ENCODE results near the gene ALOX15B. TPM values are rescaled to one million over a fixed set of nuclear protein-coding genes. Genes with fewer than 3 reads are reported as not detected.
"Not testable (repeated sequence)": the region's sequence is repeated elsewhere in the genome, so short reads cannot be mapped to it uniquely, and the experiment has no call there.

The ALOX15B gene
- total and polyA plus RNA-seq, 11 donors, result 0.07 to 2.2 (median 0.23) TPM; not detected in 4

DNA sequence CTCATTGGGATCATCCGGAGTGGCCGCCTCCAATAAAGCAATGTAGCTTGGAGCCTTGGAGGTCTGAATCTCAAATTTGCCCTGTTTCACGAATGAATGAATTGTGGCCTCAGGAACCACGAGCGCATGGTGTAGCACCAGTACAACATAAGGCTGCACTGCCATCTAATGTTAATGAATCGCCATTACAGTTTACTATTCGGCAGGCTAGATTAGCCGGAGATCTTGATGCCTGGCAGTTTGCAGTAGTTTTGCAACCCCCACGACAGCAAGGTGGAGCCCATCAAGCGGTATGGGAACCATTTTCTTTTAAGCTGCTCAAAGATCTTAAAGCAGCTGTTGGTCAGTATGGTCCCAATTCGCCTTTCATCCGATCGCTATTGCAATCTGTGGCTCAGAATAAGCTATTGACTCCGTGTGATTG is 18.8 kb downstream of the ALOX15B start:
- intact Hi-C loops (cut with DNase I), result loop anchor here in 7 of 10 donors (2.0 to 10.0 kb wide), 10 partner anchors 19 to 315 kb away; partner anchors contain the start of genes GUCY2D (in 1 of the 7) and RNF227 (in 1 of the 7)
- 3 to 7% (median 5%) methylated on average over 14 of the region's 14 CpGs for WGBS, 4 donors
- Histone ChIP-seq H3K9me3 (no peaks in the 10 kb centered on the region), H3K4me3 (no peak overlapping the region), H3K36me3 (no peaks in the 10 kb centered on the region), H3K27ac (no peak overlapping the region), H3K27me3 (peaks cover 9 to 47% (median 33%) of the 10 kb centered on the region in 9 donors), H3K4me1 (peaks cover 0 to 32% (median 1%) of the 10 kb centered on the region in 12 donors)
- TF ChIP-seq, protein P1, sequence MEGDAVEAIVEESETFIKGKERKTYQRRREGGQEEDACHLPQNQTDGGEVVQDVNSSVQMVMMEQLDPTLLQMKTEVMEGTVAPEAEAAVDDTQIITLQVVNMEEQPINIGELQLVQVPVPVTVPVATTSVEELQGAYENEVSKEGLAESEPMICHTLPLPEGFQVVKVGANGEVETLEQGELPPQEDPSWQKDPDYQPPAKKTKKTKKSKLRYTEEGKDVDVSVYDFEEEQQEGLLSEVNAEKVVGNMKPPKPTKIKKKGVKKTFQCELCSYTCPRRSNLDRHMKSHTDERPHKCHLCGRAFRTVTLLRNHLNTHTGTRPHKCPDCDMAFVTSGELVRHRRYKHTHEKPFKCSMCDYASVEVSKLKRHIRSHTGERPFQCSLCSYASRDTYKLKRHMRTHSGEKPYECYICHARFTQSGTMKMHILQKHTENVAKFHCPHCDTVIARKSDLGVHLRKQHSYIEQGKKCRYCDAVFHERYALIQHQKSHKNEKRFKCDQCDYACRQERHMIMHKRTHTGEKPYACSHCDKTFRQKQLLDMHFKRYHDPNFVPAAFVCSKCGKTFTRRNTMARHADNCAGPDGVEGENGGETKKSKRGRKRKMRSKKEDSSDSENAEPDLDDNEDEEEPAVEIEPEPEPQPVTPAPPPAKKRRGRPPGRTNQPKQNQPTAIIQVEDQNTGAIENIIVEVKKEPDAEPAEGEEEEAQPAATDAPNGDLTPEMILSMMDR (IDR thresholded peaks at IDR 0.05), result peak; percentile 66 to 88 (median 72)
- TF ChIP-seq POLR2A (IDR thresholded peaks at IDR 0.05), result no peak
- DNase-seq, result peak in 1 of 5 donors; percentile 37
- peak; percentile 68 to 86 (median 82) for ATAC-seq

DNA sequence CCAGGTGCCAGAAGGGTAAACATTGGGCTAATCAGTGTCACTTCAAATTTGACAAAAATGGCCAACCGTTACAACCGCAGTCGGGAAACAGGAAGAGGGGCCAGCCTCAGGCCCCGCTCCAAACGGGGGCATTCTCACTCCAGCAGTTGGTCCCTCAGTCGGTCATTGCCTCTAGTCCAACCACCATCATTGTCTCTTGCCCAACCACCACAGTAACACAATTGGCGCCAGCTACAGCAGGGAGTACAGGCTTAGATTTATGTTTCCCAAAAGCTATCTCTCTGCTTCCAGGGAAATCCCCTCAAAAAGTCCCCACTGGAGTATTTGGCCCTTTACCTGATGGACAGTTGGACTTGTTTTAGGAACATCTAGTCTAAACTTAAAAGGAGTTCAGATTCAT is 20.3 kb downstream of the ALOX15B start:
- H3K27me3 ChIP-seq, result peaks cover 16 to 61% (median 45%) of the 10 kb centered on the region in 9 donors
- intact Hi-C loops (cut with DNase I), result loop anchor here in 6 of 10 donors (5.0 to 10.0 kb wide), 8 partner anchors 54 to 317 kb away; partner anchors contain the start of genes GUCY2D (in 1 of the 6) and RNF227 (in 1 of the 6)
- no peaks in the 10 kb centered on the region for H3K9me3 ChIP-seq
- no peaks in the 10 kb centered on the region for H3K36me3 ChIP-seq
- H3K27ac ChIP-seq, result no peak overlapping the region
- no peak for DNase-seq
- H3K4me1 ChIP-seq, result peaks cover 0 to 36% (median 1%) of the 10 kb centered on the region in 12 donors
- H3K4me3 ChIP-seq, result no peak overlapping the region
- 19 to 46% (median 39%) methylated on average over 7 of the region's 7 CpGs for WGBS, 4 donors
- TF ChIP-seq, protein P1 (IDR thresholded peaks at IDR 0.05), result no peak
- TF ChIP-seq POLR2A (IDR thresholded peaks at IDR 0.05), result no peak
- no peak for ATAC-seq

DNA sequence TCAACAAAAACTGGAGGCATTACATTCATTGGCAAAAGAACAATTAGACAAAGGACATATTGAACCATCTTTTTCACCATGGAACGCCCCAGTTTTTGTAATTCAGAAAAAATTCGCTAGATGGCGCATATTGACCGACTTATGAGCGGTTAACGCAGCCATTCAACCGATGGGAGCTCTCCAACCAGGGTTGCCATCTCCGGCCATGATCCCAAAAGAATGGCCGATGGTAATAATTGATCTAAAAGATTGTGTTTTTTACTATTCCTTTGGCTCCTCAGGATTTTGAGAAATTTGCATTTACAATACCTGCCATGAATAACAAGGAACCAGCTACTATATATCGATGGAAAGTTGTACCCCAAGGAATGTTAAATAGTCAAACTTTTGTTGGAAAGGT is 21.4 kb downstream of the ALOX15B start:
- H3K4me3 ChIP-seq, result no peak overlapping the region
- no peaks in the 10 kb centered on the region for H3K36me3 ChIP-seq
- H3K4me1 ChIP-seq, result peaks cover 0 to 35% (median 1%) of the 10 kb centered on the region in 12 donors
- intact Hi-C loops (cut with DNase I), result loop anchor here in 5 of 10 donors (2.0 to 10.0 kb wide), 5 partner anchors 47 to 242 kb away; partner anchors contain the start of gene SLC25A35 (in 1 of the 5)
- H3K9me3 ChIP-seq, result no peaks in the 10 kb centered on the region
- WGBS, 4 donors, result 6 to 9% (median 7%) methylated on average over 10 of the region's 10 CpGs
- no peak for TF ChIP-seq POLR2A (IDR thresholded peaks at IDR 0.05)
- TF ChIP-seq, protein P1 (IDR thresholded peaks at IDR 0.05), result peak; percentile 58 to 82 (median 74)
- H3K27me3 ChIP-seq, result peaks cover 19 to 71% (median 54%) of the 10 kb centered on the region in 9 donors
- no peak overlapping the region for H3K27ac ChIP-seq
- ATAC-seq, result peak; percentile 42 to 58 (median 55)
- DNase-seq, result peak in 2 of 5 donors; percentile 48 to 53

DNA sequence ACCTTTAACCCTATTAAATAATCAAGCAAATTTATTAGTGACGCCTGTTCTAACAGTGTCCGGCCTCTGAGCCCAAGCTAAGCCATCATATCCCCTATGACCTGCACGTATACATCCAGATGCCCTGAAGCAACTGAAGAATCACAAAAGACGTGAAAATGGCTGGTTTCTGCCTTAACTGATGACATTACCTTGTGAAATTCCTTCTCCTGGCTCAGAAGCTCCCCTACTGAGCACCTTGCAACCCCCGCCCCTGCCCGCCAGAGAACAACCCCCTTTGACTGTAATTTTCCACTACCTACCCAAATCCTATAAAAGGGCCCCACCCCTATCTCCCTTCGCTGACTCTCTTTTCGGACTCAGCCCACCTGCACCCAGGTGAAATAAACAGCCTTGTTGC is 23.0 kb downstream of the ALOX15B start:
- H3K4me3 ChIP-seq, H3K36me3 ChIP-seq, ATAC-seq, H3K9me3 ChIP-seq, H3K27ac ChIP-seq, DNase-seq: not testable (repeated sequence)
- Histone ChIP-seq H3K4me1 (peaks cover 0 to 20% (median 1%) of the 10 kb centered on the region in 12 donors), H3K27me3 (peaks cover 19 to 71% (median 54%) of the 10 kb centered on the region in 9 donors)
- WGBS, 4 donors, result 44 to 48% (median 47%) methylated on average over 8 of the region's 8 CpGs
- intact Hi-C loops (cut with DNase I), result loop anchor here in 5 of 10 donors (2.0 to 10.0 kb wide), 5 partner anchors 45 to 240 kb away; partner anchors contain the start of gene SLC25A35 (in 1 of the 5)
